Glomerular endothelial cell (primary cell): Measurements from ENCODE around the gene MFSD11. TPM values are rescaled to one million over a fixed set of nuclear protein-coding genes. Genes with fewer than 3 reads are reported as not detected.
"Not testable (repeated sequence)": the region's sequence is repeated elsewhere in the genome, so short reads cannot be mapped to it uniquely, and the experiment has no call there.

ENCODE experiments used
- DNase-seq: peaks from one replicate; pipeline ENCODE4 v3.0.0-alpha.2; 2011; ENCODE audit warnings: low read depth, low spot score; ENCODE audit errors: extremely low read depth
- total RNA-seq: library from RNA; depleted of rRNA; stranded (reverse); fragments of >200 nt; gene quantifications from 2 replicates; pipeline ENCODE4 v1.2.3, GENCODE V29; 2015

Gene MFSD11
- total RNA-seq, 1 donor from 2014 or later: 31.2 TPM

- DNase-seq: no peak
Measured at GRCh38 chr17:76791053-76791980, 53.4 kb downstream of the MFSD11 start.

- no peak for DNase-seq
Measured at GRCh38 chr17:76792348-76792747, 54.4 kb downstream of the MFSD11 start.

GRCh38 chr17:76793775-76794174, 55.9 kb downstream of the MFSD11 start:
- no peak for DNase-seq

DNA sequence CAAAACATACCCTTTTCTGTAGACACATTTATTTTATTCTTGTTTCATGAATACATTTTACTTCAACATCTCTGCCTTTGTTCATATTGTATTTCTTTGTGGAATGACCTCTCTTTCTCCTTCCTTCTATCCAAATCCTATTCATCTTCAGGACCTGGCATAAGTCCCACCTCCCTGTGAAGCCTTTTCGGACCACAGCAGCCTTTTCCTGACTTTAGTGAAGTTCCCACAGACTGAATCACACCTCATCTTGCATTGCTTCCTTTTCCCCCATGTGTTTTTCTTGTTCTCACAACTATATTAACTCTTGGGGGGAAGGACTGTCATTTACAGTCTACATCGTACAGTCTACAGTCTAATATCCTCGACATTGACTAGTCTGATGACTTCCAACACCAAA, 58.2 kb downstream of the MFSD11 start:
- no peak for DNase-seq

DNA sequence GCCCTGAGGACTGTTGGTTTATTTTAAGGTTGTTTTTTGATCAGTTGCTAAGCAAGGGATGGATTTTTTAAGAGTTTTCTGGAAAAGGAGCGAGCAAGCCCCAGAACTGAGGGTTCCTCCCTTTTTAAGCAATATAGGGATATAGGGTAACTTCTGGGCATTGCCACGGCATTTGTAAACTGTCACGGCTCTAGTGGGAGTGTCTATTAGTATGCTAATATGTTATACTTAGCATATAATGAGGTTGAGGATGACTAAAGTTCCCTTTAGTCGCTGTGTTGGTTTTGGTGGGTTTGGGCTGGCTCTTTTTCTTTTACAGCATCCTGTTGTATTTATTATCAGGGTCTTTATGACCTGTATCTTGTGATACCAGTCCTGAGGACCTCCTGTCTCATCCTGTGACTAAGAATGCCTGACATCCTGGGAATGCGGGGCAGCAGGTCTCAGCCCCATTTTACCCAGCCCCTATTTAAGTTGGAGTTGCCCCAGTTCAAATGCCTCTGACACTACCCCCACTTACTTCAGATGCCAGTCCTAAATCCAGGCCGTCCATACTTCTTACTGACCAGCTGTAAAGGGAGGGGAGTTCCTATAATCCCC, 59.4 kb downstream of the MFSD11 start:
- DNase-seq: no peak

DNA sequence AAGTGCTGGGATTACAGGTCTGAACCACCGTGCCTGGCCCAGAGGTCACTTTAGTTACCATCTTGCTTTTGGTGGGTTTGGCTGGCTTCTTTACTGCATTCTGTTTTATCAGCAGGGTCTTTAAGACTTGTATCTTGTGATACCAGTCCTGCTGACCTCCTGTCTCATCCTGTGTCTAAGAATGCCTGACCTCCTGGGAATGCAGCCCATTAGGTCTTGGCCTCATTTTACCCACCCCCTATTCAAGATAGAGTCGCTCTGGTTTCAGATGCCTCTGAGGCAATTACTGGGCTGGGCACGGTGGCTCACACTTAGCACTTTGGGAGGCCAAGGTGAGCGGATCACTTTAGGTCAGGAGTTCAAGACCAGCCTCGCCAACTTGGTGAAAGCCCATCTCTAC, 63.8 kb downstream of the MFSD11 start:
- DNase-seq: no peak

GRCh38 chr17:76805319-76805718, 67.4 kb downstream of the MFSD11 start:
- DNase-seq: no peak

DNA sequence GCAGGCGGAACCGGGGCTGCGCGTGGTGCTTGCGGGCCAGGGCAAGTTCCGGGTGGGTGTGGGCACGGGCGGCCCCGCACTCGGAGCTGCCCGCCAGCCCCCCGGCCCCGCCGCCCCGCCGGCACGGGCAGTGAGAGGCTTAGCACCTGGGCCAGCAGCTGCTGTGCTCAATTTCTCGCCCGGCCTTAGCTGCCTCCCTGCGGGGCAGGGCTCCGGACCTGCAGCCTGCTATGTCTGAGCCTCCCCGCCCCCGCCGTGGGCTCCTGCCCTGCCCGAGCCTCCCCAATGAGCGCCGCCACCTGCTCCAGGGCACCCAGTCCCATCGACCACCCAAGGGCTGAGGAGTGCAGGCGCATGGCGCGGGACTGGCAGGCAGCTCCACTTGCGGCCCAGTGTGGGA, 68.2 kb downstream of the MFSD11 start:
- DNase-seq: not testable (repeated sequence)

GRCh38 chr17:76806767-76807166, 68.8 kb downstream of the MFSD11 start:
- not testable (repeated sequence) for DNase-seq

DNA sequence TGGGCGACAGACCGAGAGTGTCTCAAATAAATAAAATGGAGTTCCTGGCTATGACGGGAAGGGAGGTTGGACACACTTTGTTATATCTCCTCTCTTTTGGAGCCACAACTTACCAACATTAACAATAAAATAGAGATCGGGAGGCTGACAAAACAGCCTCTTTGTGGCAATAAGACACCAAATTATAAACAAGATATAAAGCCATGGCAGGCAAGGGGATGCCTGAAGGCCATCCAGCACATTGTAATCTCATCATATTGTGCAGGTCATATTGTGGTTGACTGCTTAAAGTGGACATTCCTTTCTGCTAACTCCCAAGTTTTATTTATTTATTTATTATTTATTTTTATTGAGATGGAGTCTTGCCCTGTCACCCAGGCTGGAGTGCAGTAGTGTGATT, 70.4 kb downstream of the MFSD11 start:
- no peak for DNase-seq

- DNase-seq: no peak
Measured at GRCh38 chr17:76810956-76811355, 73.0 kb downstream of the MFSD11 start.

DNA sequence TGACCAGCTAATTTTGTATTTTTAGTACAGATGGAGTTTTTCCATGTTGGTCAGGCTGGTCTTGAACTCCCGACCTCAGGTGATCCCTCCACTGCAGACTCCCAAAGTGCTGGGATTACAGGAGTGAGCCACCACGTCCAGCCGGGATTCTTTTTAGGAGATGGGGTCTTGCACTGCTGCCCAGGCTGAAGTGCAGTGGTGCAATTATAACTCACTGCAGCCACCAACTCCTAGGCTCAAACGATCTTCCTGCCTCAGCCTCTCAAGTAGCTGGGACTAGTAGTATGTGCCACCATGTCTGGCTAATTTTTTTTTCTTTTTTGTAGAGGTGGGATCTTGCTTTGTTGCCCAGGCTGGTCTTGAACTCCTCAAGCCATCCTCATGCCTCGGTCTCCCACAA, 73.9 kb downstream of the MFSD11 start:
- no peak for DNase-seq

DNA sequence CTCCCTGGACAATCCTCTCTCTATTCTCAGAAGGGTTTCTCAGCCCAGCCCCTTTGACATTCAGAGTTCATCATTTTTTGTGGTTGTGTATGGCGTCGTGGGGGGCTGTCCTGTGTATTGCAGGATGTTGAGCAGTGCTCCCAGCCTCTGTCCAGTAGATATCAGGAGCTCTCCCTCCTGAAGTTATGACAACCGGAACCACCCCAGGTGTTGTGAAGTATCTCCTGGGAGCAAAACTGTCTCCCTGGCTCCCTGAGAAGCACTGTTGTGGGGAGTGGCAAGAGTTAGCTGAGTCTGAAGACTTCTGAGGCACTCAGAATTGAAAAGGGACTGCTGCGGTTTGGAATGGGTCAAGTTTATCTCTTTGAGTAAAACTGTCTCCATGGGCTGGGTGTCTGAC, 74.3 kb downstream of the MFSD11 start:
- no peak for DNase-seq

DNA sequence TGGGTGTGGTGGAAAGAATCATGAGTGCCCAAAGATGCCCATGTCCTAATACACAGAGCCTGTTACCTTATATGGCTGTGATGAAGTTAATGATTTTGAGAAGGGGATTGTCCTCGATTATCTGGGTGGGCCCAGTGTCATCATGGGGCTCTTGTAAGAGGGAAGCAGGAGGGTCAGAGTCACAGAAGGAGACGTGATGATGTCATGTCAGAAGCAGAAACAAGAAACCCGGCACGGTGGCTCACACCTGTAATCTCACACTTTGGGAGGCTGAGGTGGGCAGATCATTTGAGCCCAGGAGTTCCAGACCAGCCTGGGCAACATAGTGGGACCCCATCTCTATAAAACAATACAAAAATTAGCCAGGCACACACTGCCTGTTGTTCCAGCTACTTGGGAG, 75.0 kb downstream of the MFSD11 start:
- DNase-seq: no peak

DNA sequence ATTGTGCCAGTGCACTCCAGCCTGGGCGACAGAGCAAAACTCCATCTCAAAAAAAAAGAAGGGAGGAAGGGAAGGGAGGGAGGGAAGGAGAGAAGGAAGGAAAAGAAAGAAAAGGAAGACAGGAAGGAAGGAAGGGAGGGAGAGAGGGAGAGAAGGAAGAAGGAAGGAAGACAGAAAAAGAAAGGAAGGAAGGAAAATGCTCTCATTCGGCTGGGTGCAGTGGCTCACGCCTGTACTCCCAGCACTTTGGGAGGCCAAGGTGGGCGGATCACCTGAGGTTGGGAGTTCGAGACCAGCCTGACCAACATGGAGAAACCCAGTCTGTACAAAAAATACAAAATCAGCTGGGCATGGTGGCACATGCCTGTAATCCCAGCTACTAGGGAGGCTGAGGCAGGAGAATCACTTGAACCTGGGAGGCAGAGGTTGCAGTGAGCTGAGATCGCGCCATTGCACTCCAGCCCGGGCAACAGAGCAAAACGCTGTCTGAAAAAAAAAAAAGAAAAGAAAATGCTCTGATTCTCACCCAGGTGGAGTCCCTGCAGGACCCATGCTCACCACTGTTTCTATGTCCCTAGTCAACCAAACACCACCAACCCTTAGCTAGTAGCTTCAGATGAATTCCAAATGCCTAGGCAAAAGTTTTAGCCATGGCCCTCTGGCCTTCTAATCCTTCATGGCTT, 78.1 kb downstream of the MFSD11 start:
- not testable (repeated sequence) for DNase-seq

DNA sequence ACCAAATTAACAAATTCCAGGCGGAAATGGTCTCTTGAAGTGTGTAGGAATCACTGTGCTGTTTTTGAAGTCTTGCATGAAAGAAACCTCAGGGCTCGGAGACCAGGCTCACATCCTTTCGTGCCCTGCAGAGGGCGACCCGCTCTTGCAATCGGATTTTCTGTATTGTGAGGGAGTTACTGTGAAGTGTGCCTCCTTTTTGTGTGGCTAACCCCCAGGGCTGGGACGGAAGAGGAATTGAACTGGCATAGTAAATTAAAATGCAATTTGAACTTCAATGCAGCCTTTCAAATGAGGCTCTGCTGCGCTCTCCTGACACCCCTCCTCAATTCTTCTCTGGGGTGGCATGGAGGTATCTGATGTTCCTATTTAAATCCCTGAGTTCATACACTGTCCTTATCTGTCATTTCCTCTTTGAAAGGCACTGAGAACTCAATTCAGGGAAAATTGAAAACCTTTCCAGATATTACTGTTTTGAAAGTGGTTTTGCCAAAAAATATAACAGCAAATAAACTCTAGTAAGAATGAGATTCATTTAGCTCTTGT, 78.7 kb downstream of the MFSD11 start:
- DNase-seq: no peak

GRCh38 chr17:76820039-76820438, 82.1 kb downstream of the MFSD11 start:
- DNase-seq: no peak

- DNase-seq: no peak
Measured at GRCh38 chr17:76820561-76820960, 82.6 kb downstream of the MFSD11 start.

DNA sequence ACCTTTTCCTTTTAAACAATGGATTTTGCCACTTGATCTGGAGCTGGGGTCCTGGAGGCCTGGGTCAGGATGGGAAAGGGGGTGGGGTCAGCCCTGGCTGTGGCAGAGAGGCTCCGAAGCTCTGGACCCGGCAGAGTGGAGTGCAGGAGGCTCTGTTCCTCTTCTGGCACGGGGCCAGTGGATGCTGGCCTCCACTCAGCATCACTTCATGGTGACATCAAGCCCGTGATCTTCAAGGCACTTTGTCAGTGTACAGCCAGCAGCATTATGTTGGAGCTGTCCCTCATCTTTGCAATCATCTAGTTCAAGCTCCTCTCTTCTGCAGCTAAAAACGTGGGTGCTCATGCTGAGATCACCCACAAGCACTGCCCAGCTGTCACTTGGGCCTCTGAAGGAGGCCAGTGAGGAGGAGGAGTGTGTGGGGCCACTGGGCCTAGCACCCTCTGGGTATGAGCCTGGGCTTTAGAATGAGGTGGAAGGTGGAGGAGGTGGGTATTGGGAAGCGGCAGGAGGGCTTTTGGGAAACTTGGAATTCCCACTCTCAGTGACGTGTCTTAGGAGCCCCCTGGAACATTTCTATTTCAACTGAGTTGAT, 84.4 kb downstream of the MFSD11 start:
- DNase-seq: no peak

DNA sequence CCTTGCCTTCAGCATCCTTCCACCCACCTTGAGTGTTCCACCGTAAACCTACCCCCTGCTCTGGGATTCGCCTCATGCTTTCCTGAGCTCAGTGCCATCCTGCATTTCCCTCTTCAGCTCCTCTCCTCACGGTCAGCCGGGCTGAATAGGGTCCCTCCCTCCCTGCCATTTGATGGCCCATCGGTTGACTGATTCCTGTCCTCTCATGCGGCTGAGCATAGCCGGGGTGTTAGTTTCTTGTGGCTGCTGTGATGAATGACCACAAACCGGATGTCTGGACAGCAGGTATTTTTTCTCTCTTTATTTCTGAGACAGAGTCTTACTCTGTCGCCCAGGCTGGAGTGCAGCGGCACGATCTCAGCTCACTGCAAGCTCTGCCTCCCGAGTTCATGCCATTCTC, 86.2 kb downstream of the MFSD11 start:
- DNase-seq: no peak
